Neural progenitor cell (in vitro differentiated cells): ENCODE data around the gene FAM229A. TPM values are rescaled to one million over a fixed set of nuclear protein-coding genes. Genes with fewer than 3 reads are reported as not detected.

Experiments
- DNase-seq: peaks from one replicate; pipeline ENCODE4 v3.0.0-alpha.2; 2016; ENCODE audit warnings: low spot score
- H2AFZ ChIP-seq: fragments of 200-600 bp; sonication (generic); replicated peaks from 2 replicates; pipeline ENCODE4 v1.6.1; 2016; ENCODE audit warnings: antibody characterized with exemption
- H3F3A ChIP-seq: fragments of 200-600 bp; sonication (generic); 2 replicates; pipeline ENCODE4 v1.6.1; 2016; ENCODE audit warnings: antibody characterized with exemption, low read depth
- H3K27ac ChIP-seq: fragments of 200-600 bp; sonication (generic); 2 replicates; pipeline ENCODE4 v1.5.1; 2016; ENCODE audit warnings: mild to moderate bottlenecking
- H3K27me3 ChIP-seq: fragments of 200-600 bp; sonication (generic); 2 replicates; pipeline ENCODE4 v1.6.1; 2016; ENCODE audit warnings: mild to moderate bottlenecking, moderate library complexity
- H3K36me3 ChIP-seq: fragments of 200-600 bp; sonication (generic); 2 replicates; pipeline ENCODE4 v1.5.1; 2016
- H3K4me1 ChIP-seq: fragments of 200-600 bp; sonication (generic); 2 replicates; pipeline ENCODE4 v1.6.1; 2016; ENCODE audit warnings: mixed run types
- H3K4me2 ChIP-seq: fragments of 200-600 bp; sonication (generic); 2 replicates; pipeline ENCODE4 v1.6.1; 2016
- H3K4me3 ChIP-seq: fragments of 200-600 bp; sonication (generic); 2 replicates; pipeline ENCODE4 v1.5.1; 2016
- H3K79me2 ChIP-seq: fragments of 200-600 bp; sonication (generic); 2 replicates; pipeline ENCODE4 v1.6.1; 2016; ENCODE audit warnings: low read depth
- H3K9ac ChIP-seq: fragments of 200-600 bp; sonication (generic); 2 replicates; pipeline ENCODE4 v1.6.1; 2016
- H3K9me3 ChIP-seq: fragments of 200-600 bp; sonication (generic); 2 replicates; pipeline ENCODE4 v1.5.1; 2016; ENCODE audit warnings: low read depth
- H4K20me1 ChIP-seq: fragments of 200-600 bp; sonication (generic); 2 replicates; pipeline ENCODE4 v1.6.1; 2016; ENCODE audit warnings: low read depth
- H3K27ac Mint-ChIP-seq: 3 replicates; pipeline ENCODE4 v1.8.0; 2021; ENCODE audit warnings: mixed read lengths
- H3K27me3 Mint-ChIP-seq: 2 replicates; pipeline ENCODE4 v1.8.0; 2022; ENCODE audit warnings: low read depth, mild to moderate bottlenecking, inconsistent platforms, moderate library complexity, mixed read lengths; ENCODE audit not compliant: insufficient read depth
- H3K36me3 Mint-ChIP-seq: 3 replicates; pipeline ENCODE4 v1.8.0; 2021; ENCODE audit warnings: mixed read lengths
- H3K4me1 Mint-ChIP-seq: 3 replicates; pipeline ENCODE4 v1.8.0; 2021; ENCODE audit warnings: mixed read lengths
- H3K4me3 Mint-ChIP-seq: 3 replicates; pipeline ENCODE4 v1.8.0; 2021; ENCODE audit warnings: mild to moderate bottlenecking, moderate library complexity, mixed read lengths
- H3K9me3 Mint-ChIP-seq: 3 replicates; pipeline ENCODE4 v1.8.0; 2020; ENCODE audit warnings: mixed read lengths
- EZH2 ChIP-seq: fragments of 200-600 bp; sonication (generic); IDR thresholded peaks from 2 replicates; pipeline ENCODE4 v1.6.1; 2017; ENCODE audit warnings: antibody characterized with exemption, mild to moderate bottlenecking, moderate library complexity
- EZH2phosphoT487 ChIP-seq: fragments of 200-600 bp; sonication (generic); IDR thresholded peaks from 2 replicates; pipeline ENCODE4 v1.6.1; 2017; ENCODE audit warnings: antibody characterized with exemption
- total RNA-seq: library from RNA; depleted of rRNA; stranded (reverse); fragments of >200 nt; gene quantifications from 2 replicates; pipeline ENCODE4 v1.2.3, GENCODE V29; 2015; ENCODE audit warnings: low replicate concordance
- TF ChIP-seq, protein P1 (sequence below): fragments of 200-600 bp; sonication (generic); IDR thresholded peaks from 2 replicates; pipeline ENCODE4 v1.5.1; 2017; ENCODE audit warnings: antibody characterized with exemption, mild to moderate bottlenecking

Gene FAM229A, protein sequence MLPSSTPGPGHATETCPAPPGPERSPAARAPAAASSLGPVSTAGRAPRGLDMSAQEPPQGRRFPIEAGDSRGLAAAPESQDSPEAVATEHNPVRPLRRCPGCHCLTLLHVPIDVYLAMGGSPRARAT
- total RNA-seq, result 3.8 and 7.6 TPM in 2 replicates

DNA sequence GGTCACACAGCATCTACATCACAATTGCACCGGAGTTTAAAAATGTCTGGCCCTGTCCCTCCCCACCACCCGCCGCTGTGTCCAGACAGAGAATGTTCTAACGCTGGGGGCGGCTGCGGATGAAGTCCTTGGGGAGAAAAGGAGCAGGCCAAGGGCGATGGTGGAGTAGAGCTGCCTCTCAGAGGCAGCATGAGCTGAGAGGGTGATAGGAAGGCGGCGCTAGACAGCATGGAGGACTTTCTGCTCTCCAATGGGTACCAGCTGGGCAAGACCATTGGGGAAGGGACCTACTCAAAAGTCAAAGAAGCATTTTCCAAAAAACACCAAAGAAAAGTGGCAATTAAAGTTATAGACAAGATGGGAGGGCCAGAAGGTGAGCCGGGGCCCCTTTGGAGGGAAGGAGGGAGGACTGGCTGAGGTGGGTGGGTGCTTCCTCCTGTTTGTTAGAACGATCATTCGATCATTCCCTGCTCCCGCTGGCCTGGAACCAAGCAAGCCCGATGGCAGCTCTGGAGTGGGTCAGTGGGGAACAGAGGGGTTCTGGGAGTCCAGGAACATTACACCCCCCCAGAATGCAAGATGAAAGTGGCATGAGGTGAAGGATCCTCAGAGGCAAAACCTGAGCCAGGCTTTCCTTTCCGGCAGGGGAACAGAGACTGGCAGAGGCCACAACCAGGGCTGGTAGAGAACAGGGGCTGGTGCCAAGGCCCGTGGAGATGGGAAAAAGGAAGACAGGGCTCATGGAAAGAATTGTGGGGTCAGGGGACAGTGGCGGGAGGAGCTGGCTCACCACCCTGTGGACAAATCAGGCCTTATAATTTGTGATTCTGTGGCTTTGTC is at the start of gene FAM229A, which contains the start of gene TSSK3:
Gene FAM229A, minus strand, starts transcription at position 12 of the 840 bp plus-strand sequence. CDS start 394 bp downstream, outside the sequence.
Gene TSSK3, plus strand, starts transcription at position 66 of the 840 bp plus-strand sequence. Its CDS starts 163 bp downstream, at position 229.
- DNase-seq, result no peak
- peaks cover 30% of the 10 kb centered on the region for H3K27me3 ChIP-seq
- Mint-ChIP-seq H3K9me3 (no peaks in the 10 kb centered on the region), H3K4me3 (peak within 1 kb of the TSS; percentile 13), H3K27ac (no peak within 1 kb of the TSS), H3K36me3 (peaks cover 17% of the 10 kb centered on the region), H3K4me1 (peaks cover 18% of the 10 kb centered on the region), H3K27me3 (peaks cover 16% of the 10 kb centered on the region)
- peak within 1 kb of the TSS; percentile 37 for H3K4me3 ChIP-seq
- no peaks in the 10 kb centered on the region for H3K79me2 ChIP-seq
- peaks cover 6% of the 10 kb centered on the region for H4K20me1 ChIP-seq
- H3K36me3 ChIP-seq, result no peaks in the 10 kb centered on the region
- H3K9ac ChIP-seq, result no peak within 1 kb of the TSS
- peaks cover 4% of the 10 kb centered on the region for H3K4me1 ChIP-seq
- peaks cover 12% of the 10 kb centered on the region for H3F3A ChIP-seq
- H3K27ac ChIP-seq, result no peak within 1 kb of the TSS
- TF ChIP-seq, protein P1, sequence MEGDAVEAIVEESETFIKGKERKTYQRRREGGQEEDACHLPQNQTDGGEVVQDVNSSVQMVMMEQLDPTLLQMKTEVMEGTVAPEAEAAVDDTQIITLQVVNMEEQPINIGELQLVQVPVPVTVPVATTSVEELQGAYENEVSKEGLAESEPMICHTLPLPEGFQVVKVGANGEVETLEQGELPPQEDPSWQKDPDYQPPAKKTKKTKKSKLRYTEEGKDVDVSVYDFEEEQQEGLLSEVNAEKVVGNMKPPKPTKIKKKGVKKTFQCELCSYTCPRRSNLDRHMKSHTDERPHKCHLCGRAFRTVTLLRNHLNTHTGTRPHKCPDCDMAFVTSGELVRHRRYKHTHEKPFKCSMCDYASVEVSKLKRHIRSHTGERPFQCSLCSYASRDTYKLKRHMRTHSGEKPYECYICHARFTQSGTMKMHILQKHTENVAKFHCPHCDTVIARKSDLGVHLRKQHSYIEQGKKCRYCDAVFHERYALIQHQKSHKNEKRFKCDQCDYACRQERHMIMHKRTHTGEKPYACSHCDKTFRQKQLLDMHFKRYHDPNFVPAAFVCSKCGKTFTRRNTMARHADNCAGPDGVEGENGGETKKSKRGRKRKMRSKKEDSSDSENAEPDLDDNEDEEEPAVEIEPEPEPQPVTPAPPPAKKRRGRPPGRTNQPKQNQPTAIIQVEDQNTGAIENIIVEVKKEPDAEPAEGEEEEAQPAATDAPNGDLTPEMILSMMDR, result no peak
- TF ChIP-seq EZH2phosphoT487, result no peak
- TF ChIP-seq EZH2, result no peak
- H3K4me2 ChIP-seq, result peak within 1 kb of the TSS; percentile 70
- no peaks in the 10 kb centered on the region for H3K9me3 ChIP-seq
- H2AFZ ChIP-seq, result peak within 1 kb of the TSS; percentile 51

DNA sequence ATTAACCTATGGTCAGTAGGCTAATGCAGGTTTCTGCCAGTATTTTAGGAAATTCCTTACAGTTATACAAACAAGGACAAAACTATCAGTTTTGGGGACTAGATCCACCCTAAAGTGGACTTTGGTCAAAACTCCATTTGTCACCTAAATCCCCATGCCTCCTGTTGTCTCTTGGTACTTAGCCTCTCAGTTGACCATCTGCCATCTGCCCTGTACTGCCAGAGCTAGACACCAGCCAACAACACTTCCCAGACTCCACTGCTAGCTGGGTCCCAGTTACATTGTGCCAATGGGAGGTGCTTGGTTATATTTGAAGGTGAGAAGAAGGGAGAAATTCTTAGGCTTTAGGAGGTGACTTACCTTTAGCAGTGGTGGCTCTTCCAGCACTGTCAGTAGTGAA is 49.0 kb upstream of the FAM229A start:
- Histone ChIP-seq H3K9me3 (peaks cover 7% of the 10 kb centered on the region), H3K79me2 (no peaks in the 10 kb centered on the region), H3K36me3 (no peaks in the 10 kb centered on the region), H3K4me1 (no peaks in the 10 kb centered on the region), H3K9ac (no peak overlapping the region), H3K4me2 (no peak overlapping the region), H3K4me3 (no peak overlapping the region), H3K27ac (no peak overlapping the region), H3K27me3 (no peaks in the 10 kb centered on the region), H3F3A (no peaks in the 10 kb centered on the region), H2AFZ (no peak overlapping the region), H4K20me1 (no peaks in the 10 kb centered on the region)
- H3K36me3 Mint-ChIP-seq, result peaks cover 3% of the 10 kb centered on the region
- TF ChIP-seq EZH2, result no peak
- TF ChIP-seq, protein P1, result no peak
- no peak for TF ChIP-seq EZH2phosphoT487
- no peak overlapping the region for H3K27ac Mint-ChIP-seq
- peaks cover 15% of the 10 kb centered on the region for H3K9me3 Mint-ChIP-seq
- H3K4me3 Mint-ChIP-seq, result no peak overlapping the region
- DNase-seq, result no peak
- peaks cover 3% of the 10 kb centered on the region for H3K27me3 Mint-ChIP-seq
- H3K4me1 Mint-ChIP-seq, result no peaks in the 10 kb centered on the region

DNA sequence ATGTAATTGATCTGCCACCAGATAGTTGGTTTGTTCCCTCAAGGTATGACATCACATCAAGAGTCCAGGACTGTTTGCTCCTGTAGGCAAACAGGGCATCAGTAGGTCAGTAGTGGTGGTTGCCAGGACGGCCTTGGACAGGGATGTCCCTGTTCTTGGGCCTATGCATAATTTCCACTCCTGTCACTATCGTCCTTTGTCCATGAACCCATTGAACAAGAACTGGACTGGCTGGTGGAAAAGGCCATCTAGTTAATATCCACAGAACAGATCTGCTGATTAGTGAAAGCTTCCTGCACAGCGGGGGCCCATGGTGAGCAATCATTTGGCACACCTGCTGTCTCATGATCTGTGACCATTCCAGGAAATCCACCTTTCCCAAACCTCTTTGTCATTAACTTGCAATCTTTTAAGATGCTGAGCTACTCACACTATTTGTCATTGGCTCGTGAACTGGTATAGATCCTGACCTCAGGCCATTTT is 44.4 kb upstream of the FAM229A start:
- Histone ChIP-seq H3K4me2 (no peak overlapping the region), H3F3A (no peaks in the 10 kb centered on the region), H3K9me3 (no peaks in the 10 kb centered on the region), H3K36me3 (no peaks in the 10 kb centered on the region), H3K79me2 (no peaks in the 10 kb centered on the region), H3K27me3 (no peaks in the 10 kb centered on the region), H4K20me1 (no peaks in the 10 kb centered on the region), H3K9ac (no peak overlapping the region), H3K27ac (no peak overlapping the region), H3K4me3 (no peak overlapping the region), H3K4me1 (no peaks in the 10 kb centered on the region), H2AFZ (no peak overlapping the region)
- Mint-ChIP-seq H3K9me3 (no peaks in the 10 kb centered on the region), H3K27me3 (no peaks in the 10 kb centered on the region), H3K36me3 (no peaks in the 10 kb centered on the region), H3K4me1 (no peaks in the 10 kb centered on the region), H3K4me3 (no peak overlapping the region), H3K27ac (no peak overlapping the region)
- TF ChIP-seq EZH2, result no peak
- TF ChIP-seq, protein P1, result no peak
- no peak for TF ChIP-seq EZH2phosphoT487
- DNase-seq, result no peak
